Measurements from ENCODE around the gene TAF1D.
"Not testable (repeated sequence)": the region's sequence is repeated elsewhere in the genome, so short reads cannot be mapped to it uniquely, and the experiment has no call there.

The TAF1D gene

DNA sequence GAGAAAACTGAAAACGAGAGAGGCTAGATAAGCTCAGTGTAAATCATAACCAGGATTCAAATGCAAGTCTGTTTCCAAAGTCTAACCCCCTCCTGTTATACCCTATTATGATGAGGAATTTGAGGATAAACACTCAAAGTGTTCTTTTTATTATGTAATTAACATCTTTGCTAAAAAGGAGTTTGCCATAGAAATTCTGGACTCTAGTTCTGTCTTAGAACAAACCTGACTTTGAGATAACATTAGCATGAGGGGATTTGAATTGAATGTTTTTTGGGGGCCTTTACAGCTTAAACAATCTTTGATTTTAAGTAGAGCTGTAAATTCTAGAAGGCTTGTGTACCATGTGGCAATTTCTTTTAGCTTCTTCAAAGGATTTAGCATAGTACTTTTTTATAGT, 9.7 kb upstream of the TAF1D start:
- no peak for DNase-seq (ENCODE audit: low spot score)

DNA sequence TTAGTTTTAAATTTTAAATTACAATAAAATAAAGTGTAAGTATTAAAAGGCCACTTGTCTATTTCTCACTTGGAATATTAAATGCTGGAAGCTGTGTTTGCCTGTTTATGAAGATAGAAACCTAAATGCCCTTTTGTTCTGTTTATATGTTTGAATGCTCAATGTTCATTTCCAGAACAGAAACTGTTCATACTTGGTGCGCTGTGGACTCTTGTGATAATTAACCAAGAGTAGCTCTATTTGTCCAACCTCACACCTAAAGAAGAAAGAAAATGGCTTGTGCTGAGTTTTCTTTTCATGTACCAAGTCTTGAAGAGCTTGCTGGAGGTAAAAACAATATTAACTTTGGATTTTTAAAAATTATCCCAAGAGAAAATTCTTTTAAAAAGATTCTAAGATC, 5.8 kb upstream of the TAF1D start:
- DNase-seq (ENCODE audit: low spot score) = no peak
- FAIRE-seq = no peak

More for the DNA sequence above, 9.7 kb upstream of the TAF1D start:
- FAIRE-seq = no peak

DNA sequence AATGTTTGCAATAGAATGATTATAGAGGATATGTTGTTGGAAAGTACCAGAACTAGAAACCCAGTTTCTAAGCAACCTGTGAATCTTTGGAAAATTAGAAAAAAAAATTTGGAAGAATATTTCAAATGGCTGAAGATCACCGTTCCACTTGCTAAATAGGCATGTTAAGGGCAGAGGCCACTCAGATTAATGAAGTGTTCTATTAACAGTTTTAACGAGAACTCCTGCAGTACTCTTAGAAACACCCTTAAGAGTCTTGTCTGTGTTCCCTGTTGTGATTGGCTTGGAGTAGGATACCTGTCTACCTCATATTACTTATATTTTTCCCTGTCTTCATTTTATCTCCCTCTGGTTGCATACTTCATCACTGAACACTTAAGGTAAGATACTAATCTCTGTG, 4.8 kb upstream of the TAF1D start:
- DNase-seq (ENCODE audit: low spot score) (no peak), FAIRE-seq (no peak)

GRCh38 chr11:93745005-93745755, 3.9 kb upstream of the TAF1D start:
- DNase-seq (ENCODE audit: low spot score); FAIRE-seq: not testable (repeated sequence)

DNA sequence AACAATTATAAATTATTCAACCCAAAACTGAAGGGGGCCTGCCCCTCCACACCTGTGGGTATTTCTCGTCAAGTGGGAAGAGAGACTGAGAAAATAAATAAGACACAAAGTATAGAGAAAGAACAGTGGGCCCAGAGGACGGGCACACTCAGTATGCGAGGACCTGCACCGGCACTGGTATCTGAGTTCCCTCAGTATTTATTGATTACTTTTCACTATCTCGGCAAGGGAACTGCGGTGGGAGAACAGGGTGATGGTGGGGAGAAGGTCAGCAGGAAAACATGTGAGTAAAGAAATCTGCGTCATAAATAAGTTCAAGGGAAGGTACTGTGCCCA, 3.3 kb upstream of the TAF1D start:
- FAIRE-seq (no peak), DNase-seq (ENCODE audit: low spot score) (no peak)

DNA sequence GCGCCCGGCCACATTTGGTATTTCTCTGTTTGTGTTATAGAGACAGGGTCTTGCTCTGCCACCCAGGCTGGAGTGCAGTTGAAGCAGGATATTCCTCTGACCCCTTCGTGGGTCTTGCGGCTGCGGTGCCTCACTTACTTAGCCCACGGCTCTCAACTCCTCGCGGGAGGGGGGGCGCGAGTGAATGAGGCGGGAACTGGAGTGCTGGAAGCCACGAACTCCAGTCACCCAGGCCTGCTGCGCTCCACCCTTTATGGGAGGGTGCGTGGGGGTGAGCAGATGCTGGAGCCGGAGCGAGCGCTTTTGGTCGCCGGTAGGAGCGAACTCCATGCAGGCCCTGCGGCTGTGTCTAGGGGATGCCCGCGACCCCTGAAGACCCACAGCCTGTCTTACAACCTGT, 2.0 kb upstream of the TAF1D start:
- FAIRE-seq = no peak
- DNase-seq (ENCODE audit: low spot score) = no peak

DNA sequence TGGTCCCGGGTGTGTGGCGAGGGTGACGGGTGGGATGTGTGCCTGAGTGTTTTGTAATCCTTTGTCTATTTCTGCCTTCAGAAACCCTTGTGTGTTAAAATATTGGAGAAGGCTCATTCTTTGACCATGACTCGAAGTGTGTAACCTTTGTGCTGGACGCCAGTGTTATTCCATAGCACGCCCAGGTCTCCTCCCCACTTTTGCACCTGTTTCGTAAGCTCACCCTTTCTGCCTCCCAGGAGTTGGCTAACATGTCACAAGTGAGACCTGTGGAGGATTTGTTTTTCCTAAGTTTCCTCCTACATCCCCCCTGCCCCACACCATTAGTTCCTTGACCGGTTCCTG, 559 bp upstream of the TAF1D start:
- FAIRE-seq = peak; percentile 30
- peak; percentile 57 for DNase-seq (ENCODE audit: low spot score)

DNA sequence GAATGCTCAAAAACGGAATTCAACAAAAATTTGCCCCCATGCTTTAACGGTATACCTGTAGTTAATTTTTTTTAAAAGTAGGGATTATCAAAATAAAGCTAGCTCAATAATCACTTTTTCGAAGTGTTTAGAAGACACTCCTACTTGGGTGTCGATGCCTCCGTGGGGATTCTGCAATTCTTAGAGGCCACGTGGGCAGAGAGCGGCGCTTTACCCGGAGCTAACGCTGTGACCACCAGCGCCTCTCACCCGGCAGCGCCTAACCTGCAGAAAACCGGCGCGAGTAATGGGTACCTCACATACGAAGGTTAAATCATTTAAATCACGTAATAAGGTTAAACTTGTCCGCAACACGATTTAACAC, 583 bp downstream of the TAF1D start:
- FAIRE-seq (no peak), DNase-seq (ENCODE audit: low spot score) (peak; percentile 49)

- no peak for FAIRE-seq
- DNase-seq (ENCODE audit: low spot score) = peak; percentile 26
Observed at GRCh38 chr11:93740031-93740729, 1.1 kb downstream of the TAF1D start.

DNA sequence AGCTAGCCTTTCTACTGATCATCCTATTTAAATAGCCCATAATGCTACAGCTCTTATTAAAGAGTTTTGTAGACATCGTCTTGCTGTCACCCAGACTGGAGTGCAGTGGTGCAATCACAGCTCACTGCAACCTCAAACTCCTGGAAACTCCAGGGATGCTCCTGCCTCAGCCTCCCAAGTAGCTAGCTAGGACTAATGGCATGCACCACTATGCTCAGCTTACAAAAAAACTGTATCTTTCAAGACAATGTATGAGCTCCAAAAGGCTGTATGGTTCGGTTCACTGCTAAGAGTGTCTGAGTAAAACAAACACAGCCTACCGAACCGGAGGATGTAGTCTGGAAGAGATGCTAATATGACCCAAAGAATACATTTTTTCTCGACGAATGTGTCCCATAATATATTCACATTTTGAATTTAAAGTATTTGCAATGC, 2.6 kb downstream of the TAF1D start:
- DNase-seq (ENCODE audit: low spot score) (no peak), FAIRE-seq (no peak)

- DNase-seq (ENCODE audit: low spot score) = peak; percentile 8
- FAIRE-seq = no peak
Observed at GRCh38 chr11:93737904-93738612, 3.2 kb downstream of the TAF1D start.

- FAIRE-seq (no peak), DNase-seq (ENCODE audit: low spot score) (no peak)
Observed at GRCh38 chr11:93736129-93736528, 5.2 kb downstream of the TAF1D start.

DNA sequence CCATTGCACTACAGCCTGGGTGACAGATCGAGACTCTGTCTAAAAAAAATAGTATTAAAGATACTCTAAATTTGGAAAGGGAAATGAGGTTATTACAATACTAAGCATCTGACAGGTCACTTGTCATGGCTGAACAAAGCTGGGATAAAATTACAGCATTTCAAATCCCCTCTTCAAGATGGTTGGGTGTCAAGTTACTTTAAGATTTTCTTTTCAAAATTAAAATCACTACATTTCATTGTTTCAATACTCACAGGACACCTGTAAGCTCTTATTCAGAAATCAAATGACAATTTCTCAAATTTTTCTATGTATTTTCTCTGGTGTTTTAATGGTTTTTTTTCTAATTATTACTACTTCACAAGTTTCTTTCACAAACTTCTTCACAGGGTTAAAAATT, 5.7 kb downstream of the TAF1D start:
- DNase-seq (ENCODE audit: low spot score) (no peak), FAIRE-seq (no peak)

GRCh38 chr11:93734427-93735222, 6.7 kb downstream of the TAF1D start:
- FAIRE-seq = no peak
- no peak for DNase-seq (ENCODE audit: low spot score)

DNA sequence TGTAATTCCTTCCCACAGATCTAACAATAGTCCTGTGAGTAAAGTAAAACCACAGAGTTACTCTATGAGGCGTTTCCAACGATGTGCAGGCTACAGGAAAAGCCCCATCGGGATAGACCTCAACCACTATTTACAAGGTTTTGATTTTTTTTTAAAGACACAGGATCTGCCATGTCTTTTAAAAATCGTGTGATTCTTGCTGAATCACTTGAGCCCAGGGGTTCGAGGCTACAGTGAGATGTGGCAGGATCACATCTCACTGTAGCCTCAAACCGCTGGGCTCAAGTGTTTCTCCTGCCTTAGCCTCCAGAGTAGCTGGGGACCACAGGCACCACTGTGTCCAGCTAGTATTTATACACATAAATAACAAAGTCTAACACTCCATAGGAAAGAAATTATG, 7.8 kb downstream of the TAF1D start:
- FAIRE-seq = no peak

DNA sequence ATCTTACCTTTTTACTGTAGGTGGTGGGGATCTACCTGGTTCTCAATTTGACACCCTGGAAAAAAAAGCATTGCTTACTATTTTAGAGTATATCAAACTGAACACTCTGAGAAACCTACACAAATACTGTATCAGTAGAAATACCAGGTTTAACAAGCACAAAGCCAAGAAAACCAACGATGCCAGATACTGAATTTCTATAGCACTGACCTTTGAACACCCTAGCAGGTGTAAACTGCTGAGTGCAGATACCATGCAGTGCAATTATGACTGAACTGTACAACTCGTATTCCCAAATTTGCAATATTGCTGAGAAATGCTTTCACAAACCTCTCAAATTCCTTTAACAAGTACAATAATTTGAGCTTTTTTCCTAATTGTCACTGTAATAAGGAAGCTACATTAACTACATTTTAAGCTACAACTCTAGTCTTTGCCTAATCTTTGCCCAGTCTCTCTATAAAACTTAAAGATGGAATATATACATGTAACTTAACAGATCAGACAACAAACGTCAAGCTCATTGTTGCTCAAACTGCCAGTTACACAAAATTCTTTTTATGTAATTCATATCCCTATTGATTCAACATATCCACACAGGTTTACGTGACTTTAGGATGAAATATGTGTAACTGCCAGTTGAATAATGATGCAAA, 8.9 kb downstream of the TAF1D start:
- FAIRE-seq (no peak), DNase-seq (ENCODE audit: low spot score) (no peak)

More for the DNA sequence above, 7.8 kb downstream of the TAF1D start:
- no peak for DNase-seq (ENCODE audit: low spot score)

- FAIRE-seq (no peak), DNase-seq (ENCODE audit: low spot score) (no peak)
Observed at GRCh38 chr11:93730108-93731107, 10.9 kb downstream of the TAF1D start.

DNA sequence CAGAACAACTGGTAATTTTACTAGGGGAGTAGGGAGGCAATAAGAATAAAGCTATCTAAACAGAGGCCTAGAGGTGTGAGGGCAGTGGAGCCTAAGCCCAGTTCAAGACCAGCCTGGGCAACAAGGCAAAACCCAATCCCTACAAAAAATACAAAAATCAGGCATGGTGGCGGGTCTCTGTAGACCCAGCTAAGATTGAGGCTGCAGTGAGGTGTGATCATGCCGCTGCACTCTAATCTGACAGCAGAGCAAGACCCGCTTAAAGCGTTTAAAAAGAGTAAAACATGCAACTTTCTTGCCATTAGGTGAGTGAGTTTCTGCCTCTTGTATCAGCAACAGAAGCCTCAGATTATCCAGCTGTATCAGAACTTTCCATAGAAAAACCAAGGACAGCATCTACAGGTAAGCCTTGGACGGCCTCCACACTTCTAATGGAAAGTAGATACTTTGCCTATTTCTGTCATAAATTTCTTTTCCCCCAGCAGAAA, 12.1 kb downstream of the TAF1D start:
- FAIRE-seq (no peak), DNase-seq (ENCODE audit: low spot score) (no peak)

DNA sequence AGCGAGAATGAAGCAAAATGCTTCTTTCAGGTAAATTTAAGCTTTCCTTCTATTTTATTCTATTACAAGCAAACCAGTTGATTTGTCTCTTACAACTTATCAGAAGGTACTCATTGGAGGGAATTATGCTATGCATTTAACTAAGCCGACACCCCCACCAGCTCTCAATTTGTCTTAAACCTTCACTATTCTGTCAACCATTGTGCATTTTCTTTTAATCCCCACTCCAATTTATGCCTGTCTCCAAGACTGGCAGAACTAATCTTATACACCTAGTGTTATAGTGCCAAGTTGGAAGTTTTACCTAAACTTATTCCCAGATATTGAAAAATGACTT, 12.5 kb downstream of the TAF1D start:
- DNase-seq (ENCODE audit: low spot score) (no peak), FAIRE-seq (no peak)
